ENCODE measurements around the gene TSPAN16.
"Not testable (repeated sequence)": the region's sequence is repeated elsewhere in the genome, so short reads cannot be mapped to it uniquely, and the experiment has no call there.

The TSPAN16 gene

DNA sequence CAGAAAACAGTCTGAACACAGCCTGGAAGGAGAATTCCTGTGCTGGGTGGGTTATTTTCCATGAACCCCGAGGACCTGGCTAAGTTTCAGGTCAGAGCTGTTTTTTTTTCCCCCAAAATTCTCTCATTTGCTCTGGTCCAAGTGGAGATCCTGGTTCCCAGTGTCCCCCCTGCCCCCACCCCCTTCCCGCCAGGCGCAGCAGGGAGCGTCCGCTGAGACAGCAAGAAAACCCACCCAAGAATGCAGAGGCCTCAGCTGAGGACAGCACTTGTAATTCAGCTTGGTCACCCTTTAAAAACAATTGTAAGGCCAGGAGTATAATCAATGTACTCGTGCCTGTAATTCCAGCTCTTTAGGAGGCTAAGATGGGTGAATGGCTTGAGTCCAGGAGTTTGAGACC lies 11.4 kb upstream of the TSPAN16 start:
- no peak overlapping the region for H3K27ac Mint-ChIP-seq
- H3K4me1 Mint-ChIP-seq (ENCODE audit: low read depth): peaks cover 10% of the 10 kb centered on the region
- peaks cover 3% of the 10 kb centered on the region for H3K9me3 Mint-ChIP-seq
- H3K36me3 Mint-ChIP-seq (ENCODE audit: low read depth): peaks cover 2% of the 10 kb centered on the region
- peaks cover 67% of the 10 kb centered on the region for H3K27me3 Mint-ChIP-seq (ENCODE audit: low read depth)
- no peak overlapping the region for H3K4me3 Mint-ChIP-seq

GRCh38 chr19:11286312-11286974 lies 9.5 kb upstream of the TSPAN16 start:
- Mint-ChIP-seq H3K27me3 (ENCODE audit: low read depth) (peaks cover 70% of the 10 kb centered on the region), H3K9me3 (no peaks in the 10 kb centered on the region), H3K4me3 (no peak overlapping the region), H3K4me1 (ENCODE audit: low read depth) (peaks cover 2% of the 10 kb centered on the region), H3K36me3 (ENCODE audit: low read depth) (peaks cover 2% of the 10 kb centered on the region), H3K27ac (no peak overlapping the region)

DNA sequence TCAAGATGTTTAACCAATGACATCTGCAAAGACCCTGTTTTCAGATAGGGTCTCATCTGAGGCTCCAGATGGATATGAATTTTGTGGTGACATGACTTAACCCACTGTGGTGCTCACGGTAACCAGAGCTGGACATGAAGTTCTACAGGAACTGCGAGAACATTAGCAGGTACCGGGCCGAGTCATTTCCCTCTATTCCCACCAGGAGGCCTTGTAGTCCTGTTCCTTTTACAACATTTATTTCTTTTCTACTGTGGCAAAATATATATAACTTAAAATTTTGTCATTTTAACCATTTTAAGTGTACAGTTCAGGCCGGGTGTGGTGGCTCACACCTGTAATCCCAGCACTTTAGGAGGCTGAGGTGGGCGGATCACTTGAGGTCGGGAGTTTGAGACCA lies 7.6 kb upstream of the TSPAN16 start:
- Mint-ChIP-seq H3K4me1 (ENCODE audit: low read depth) (no peaks in the 10 kb centered on the region), H3K4me3 (no peak overlapping the region), H3K36me3 (ENCODE audit: low read depth) (no peaks in the 10 kb centered on the region), H3K27me3 (ENCODE audit: low read depth) (peaks cover 63% of the 10 kb centered on the region), H3K9me3 (no peaks in the 10 kb centered on the region), H3K27ac (no peak overlapping the region)

DNA sequence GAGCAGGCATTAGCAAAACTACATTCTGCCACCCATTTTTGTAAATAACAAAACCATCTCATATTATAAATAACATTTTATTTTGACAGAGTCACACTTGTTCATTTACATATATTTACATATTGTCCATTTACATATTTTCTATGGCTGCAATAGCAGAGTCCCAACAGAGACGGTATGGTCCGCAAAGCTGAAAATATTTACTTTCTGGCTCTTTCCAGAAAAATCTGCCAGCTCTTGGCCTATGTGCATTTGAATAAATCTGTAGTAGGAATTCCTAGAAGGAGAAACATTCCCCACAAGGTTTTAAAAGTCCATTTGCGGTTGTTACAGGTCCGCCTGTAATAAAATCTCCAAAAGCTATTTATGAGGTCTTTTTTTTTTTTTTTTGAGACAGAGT lies 5.7 kb upstream of the TSPAN16 start:
- Mint-ChIP-seq H3K9me3 (no peaks in the 10 kb centered on the region), H3K4me1 (ENCODE audit: low read depth) (peaks cover 5% of the 10 kb centered on the region), H3K27me3 (ENCODE audit: low read depth) (peaks cover 66% of the 10 kb centered on the region), H3K36me3 (ENCODE audit: low read depth) (no peaks in the 10 kb centered on the region), H3K27ac (no peak overlapping the region), H3K4me3 (no peak overlapping the region)

DNA sequence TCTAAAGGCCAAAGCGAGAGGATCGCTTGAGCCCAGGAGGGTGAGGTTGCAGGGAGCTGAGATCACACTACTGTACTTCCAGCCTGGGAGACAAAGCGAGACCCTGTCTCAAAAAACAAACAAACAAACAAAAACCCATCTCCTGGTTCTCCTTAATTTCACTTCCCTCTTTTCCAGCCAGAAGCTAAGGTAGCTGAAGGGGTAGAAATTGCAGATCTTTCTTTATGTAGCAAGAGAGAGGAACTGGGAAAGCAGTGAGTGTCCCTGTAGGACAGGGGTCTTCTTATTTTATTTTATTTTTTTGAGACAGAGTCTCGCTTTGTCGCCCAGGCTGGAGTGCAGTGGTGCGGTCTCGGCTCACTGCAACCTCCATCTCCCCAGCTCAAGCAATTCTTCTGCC lies 4.5 kb upstream of the TSPAN16 start:
- H3K9me3 Mint-ChIP-seq: no peaks in the 10 kb centered on the region
- peaks cover 5% of the 10 kb centered on the region for H3K4me1 Mint-ChIP-seq (ENCODE audit: low read depth)
- no peak overlapping the region for H3K4me3 Mint-ChIP-seq
- H3K27ac Mint-ChIP-seq: no peak overlapping the region
- H3K27me3 Mint-ChIP-seq (ENCODE audit: low read depth): peaks cover 65% of the 10 kb centered on the region
- no peaks in the 10 kb centered on the region for H3K36me3 Mint-ChIP-seq (ENCODE audit: low read depth)

- no peak overlapping the region for H3K4me3 Mint-ChIP-seq
- H3K36me3 Mint-ChIP-seq (ENCODE audit: low read depth): no peaks in the 10 kb centered on the region
- no peaks in the 10 kb centered on the region for H3K9me3 Mint-ChIP-seq
- H3K27ac Mint-ChIP-seq: no peak overlapping the region
- peaks cover 5% of the 10 kb centered on the region for H3K4me1 Mint-ChIP-seq (ENCODE audit: low read depth)
- peaks cover 64% of the 10 kb centered on the region for H3K27me3 Mint-ChIP-seq (ENCODE audit: low read depth)
These were observed 4.0 kb upstream of the TSPAN16 start for GRCh38 chr19:11291991-11292390.

DNA sequence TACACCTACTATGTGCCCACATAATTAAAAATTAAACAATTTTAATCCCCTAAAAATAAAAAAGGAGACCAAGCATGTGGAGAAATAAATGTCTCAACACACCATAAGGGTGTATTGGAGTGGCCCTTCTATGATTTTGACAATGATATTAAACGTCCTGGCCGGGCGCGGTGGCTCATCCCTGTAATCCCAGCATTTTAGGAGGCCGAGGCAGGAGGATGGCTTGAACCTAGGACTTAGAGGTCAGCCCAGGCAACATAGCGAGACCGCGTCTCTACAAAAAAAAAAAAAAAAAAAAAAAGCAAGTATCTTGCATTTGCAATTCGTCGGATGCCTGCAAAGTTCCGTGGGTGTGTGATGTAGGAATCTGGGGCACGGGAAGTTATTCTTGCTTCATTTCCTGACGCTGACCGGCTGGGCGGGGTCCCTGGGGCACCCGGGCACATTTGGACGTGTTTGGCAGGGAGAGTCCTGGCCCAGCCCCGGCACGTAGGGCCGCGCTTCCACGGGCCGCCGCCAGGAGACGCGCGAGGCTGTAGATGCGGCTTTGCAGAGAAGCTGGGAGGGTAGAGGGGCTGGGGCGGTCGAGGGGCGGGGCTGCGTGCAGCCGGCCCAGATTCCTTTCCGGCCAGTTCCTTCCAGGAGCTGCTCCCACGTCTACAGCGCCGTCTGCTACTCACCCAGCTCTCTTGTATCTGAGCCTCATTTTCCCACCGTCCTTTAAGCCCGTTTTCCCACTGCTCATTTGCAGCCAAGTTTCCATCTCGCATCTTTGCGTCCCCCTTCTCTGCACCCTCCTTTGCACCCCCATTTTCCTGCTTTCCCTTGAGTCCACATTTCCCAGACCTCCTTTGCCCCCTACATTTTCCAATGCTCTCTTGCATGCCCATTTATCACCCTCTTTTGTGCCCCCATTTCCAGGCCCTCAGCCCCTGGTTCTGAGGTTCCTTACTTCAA lies 2.2 kb upstream of the TSPAN16 start:
- H3K36me3 Mint-ChIP-seq (ENCODE audit: low read depth): no peaks in the 10 kb centered on the region
- no peaks in the 10 kb centered on the region for H3K9me3 Mint-ChIP-seq
- H3K4me1 Mint-ChIP-seq (ENCODE audit: low read depth): peaks cover 5% of the 10 kb centered on the region
- H3K27me3 Mint-ChIP-seq (ENCODE audit: low read depth): peaks cover 57% of the 10 kb centered on the region
- H3K4me3 Mint-ChIP-seq: peak overlapping the region; percentile 30
- H3K27ac Mint-ChIP-seq: no peak overlapping the region

- Mint-ChIP-seq H3K36me3 (ENCODE audit: low read depth) (no peaks in the 10 kb centered on the region), H3K4me1 (ENCODE audit: low read depth) (peaks cover 5% of the 10 kb centered on the region), H3K27ac (no peak overlapping the region), H3K9me3 (no peaks in the 10 kb centered on the region), H3K4me3 (no peak overlapping the region), H3K27me3 (ENCODE audit: low read depth) (peaks cover 50% of the 10 kb centered on the region)
These were observed 780 bp upstream of the TSPAN16 start for GRCh38 chr19:11295180-11295579.

DNA sequence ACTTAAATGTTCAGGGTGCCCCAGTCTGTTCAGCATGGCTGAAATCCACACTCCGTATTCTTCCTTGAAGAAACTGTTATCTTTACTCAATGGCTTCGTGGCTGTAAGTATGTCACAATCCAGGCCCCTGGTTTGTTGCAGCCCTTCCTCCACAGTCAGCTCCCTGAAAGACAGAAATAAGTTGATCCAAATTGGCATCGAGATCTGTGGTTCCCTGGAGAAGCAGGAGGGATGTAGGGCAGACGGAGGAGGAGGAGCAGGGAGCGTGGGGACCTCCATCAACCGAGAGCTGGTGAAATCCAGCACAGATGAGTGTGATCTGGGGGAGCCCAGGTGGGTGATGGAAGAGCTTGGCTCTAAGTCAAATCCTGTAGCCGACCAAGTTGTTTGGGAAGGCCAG lies 304 bp downstream of the TSPAN16 start:
- H3K27me3 Mint-ChIP-seq (ENCODE audit: low read depth): peaks cover 40% of the 10 kb centered on the region
- no peaks in the 10 kb centered on the region for H3K9me3 Mint-ChIP-seq
- H3K27ac Mint-ChIP-seq: no peak overlapping the region
- peaks cover 5% of the 10 kb centered on the region for H3K4me1 Mint-ChIP-seq (ENCODE audit: low read depth)
- H3K4me3 Mint-ChIP-seq: no peak overlapping the region
- no peaks in the 10 kb centered on the region for H3K36me3 Mint-ChIP-seq (ENCODE audit: low read depth)

DNA sequence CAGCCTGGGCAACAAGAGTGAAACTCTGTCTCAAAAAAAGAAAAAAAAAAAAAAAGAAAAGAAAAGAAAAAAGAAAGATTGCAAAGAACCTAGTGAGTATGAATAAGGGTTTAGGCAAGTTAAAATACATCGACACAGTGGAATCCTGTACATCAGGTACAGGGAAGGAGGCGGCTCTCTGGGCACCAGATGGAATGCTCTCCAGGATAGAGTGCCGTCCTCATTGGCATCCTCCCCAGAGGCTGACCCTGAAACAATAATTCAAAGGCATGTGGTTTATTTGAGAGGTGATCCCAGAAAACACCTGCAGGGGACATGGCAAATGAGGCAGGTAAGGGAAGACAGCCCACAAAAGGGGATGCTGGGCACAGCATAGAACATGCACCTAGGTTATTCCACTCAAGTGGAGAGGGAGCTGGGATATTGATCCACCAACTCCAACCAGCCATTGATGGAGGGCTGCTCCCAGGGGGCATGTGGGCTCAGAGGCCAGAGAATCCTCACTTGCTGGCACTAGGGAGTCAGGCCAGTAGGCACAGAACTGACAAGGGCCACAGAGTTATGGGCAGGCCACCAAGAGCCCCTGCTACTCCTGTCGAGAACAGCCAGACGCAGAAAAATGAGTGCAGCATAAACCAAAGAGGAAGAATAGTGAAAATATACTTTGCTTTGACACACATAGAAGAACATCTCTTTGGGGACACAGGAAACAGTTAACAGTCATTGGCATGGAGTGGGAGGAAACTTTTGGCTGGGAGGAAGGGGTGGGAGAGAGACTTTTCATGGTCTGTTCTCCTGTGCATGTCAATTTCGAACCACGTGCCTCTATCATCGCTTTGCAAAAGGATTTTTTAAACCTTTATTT lies 4.2 kb downstream of the TSPAN16 start:
- Mint-ChIP-seq H3K27ac (no peak overlapping the region), H3K9me3 (no peaks in the 10 kb centered on the region), H3K4me1 (ENCODE audit: low read depth) (no peaks in the 10 kb centered on the region), H3K36me3 (ENCODE audit: low read depth) (no peaks in the 10 kb centered on the region), H3K4me3 (no peak overlapping the region), H3K27me3 (ENCODE audit: low read depth) (peaks cover 20% of the 10 kb centered on the region)

DNA sequence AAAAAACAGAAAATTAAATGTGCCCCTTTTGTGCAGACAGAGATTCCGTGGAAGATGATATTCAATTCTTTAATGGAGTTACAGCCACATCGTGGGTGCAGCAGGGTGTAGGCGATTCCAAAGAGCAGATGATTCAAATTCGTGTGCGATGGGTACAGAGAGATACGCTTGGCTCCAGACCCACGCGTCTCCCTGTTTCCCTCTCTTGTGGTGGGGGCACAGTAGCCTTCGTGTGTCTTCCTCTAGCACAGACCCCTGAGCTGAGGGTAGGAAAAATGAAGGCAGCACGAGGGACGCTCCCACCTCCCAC lies 4.8 kb downstream of the TSPAN16 start:
- no peaks in the 10 kb centered on the region for H3K4me1 Mint-ChIP-seq (ENCODE audit: low read depth)
- no peak overlapping the region for H3K27ac Mint-ChIP-seq

DNA sequence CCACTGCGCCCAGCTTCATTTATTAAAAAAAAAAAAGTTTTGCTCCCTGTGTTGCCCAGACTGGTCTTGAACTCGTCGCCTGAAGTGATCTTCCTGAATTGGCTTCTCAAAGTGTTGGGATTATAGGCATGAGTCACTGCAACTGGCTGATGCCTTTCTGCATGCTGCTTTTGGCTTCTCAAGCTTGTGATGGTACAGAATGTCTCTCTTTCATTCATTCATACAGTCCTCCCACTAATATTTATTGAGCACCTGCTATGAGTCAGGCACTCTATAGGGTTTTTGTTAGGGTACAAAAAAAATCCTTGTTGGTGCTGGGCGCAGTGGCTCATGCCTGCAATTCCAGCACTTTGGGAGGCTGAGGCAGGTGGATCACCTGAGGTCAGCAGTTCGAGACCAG lies 9.0 kb downstream of the TSPAN16 start:
- H3K36me3 Mint-ChIP-seq (ENCODE audit: low read depth): no peaks in the 10 kb centered on the region
- H3K4me3 Mint-ChIP-seq: no peak overlapping the region
- H3K27ac Mint-ChIP-seq: no peak overlapping the region
- no peaks in the 10 kb centered on the region for H3K9me3 Mint-ChIP-seq
- H3K27me3 Mint-ChIP-seq (ENCODE audit: low read depth): peaks cover 16% of the 10 kb centered on the region
- H3K4me1 Mint-ChIP-seq (ENCODE audit: low read depth): no peaks in the 10 kb centered on the region

More for the DNA sequence above, 4.8 kb downstream of the TSPAN16 start:
- H3K36me3 Mint-ChIP-seq (ENCODE audit: low read depth): no peaks in the 10 kb centered on the region
- H3K9me3 Mint-ChIP-seq: no peaks in the 10 kb centered on the region
- no peak overlapping the region for H3K4me3 Mint-ChIP-seq
- peaks cover 20% of the 10 kb centered on the region for H3K27me3 Mint-ChIP-seq (ENCODE audit: low read depth)

DNA sequence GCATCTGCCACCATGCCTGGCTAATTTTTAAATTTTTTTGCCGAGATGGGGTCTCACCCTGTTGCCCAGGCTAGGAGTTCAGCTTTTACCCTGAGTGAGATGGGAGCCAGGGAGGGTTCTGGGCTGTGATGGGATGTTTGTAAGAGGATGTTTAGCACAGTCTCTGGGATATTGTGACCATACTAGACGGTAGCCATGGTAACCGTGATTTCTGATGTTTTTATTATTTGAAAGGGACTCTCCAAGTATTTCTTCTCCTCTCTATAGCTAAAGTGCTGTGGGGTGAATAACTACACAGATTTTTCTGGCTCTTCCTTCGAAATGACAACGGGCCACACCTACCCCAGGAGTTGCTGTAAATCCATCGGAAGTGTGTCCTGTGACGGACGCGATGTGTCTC lies 10.4 kb downstream of the TSPAN16 start:
- H3K4me3 Mint-ChIP-seq: no peak overlapping the region
- no peaks in the 10 kb centered on the region for H3K4me1 Mint-ChIP-seq (ENCODE audit: low read depth)
- H3K27ac Mint-ChIP-seq: no peak overlapping the region

GRCh38 chr19:11320278-11320995 lies 24.5 kb downstream of the TSPAN16 start:
- H3K9me3 Mint-ChIP-seq; H3K27me3 Mint-ChIP-seq (ENCODE audit: low read depth); H3K27ac Mint-ChIP-seq; H3K4me3 Mint-ChIP-seq; H3K36me3 Mint-ChIP-seq (ENCODE audit: low read depth): not testable (repeated sequence)
- peaks cover 26% of the 10 kb centered on the region for H3K4me1 Mint-ChIP-seq (ENCODE audit: low read depth)

More for the DNA sequence above, 10.4 kb downstream of the TSPAN16 start:
- H3K9me3 Mint-ChIP-seq: no peaks in the 10 kb centered on the region
- H3K27me3 Mint-ChIP-seq (ENCODE audit: low read depth): peaks cover 17% of the 10 kb centered on the region
- no peaks in the 10 kb centered on the region for H3K36me3 Mint-ChIP-seq (ENCODE audit: low read depth)
